ENCODE data around the gene RFPL3.

GRCh38 chr22:32340411-32340810, 17.3 kb upstream of the RFPL3 start:
- no peak for TF ChIP-seq CTCF (IDR thresholded peaks at IDR 0.05)
- TF ChIP-seq POLR2AphosphoS5 (IDR thresholded peaks at IDR 0.05; ENCODE audit: low read depth, low read length), result no peak
- TF ChIP-seq REST (IDR thresholded peaks at IDR 0.05; ENCODE audit: insufficient read depth in 1 of 2, low read depth in 2 of 2, low read length in 1 of 2), result no peak
- no peak for TF ChIP-seq SIN3A (IDR thresholded peaks at IDR 0.05; ENCODE audit: borderline replicate concordance, insufficient read depth, low read depth, low read length)
- TF ChIP-seq TCF7L2 (IDR thresholded peaks at IDR 0.05; ENCODE audit: low read depth, low read length), result no peak
